IgD-negative memory B cell (primary cell): Measurements from ENCODE around the gene CRYBG1. TPM values are rescaled to one million over a fixed set of nuclear protein-coding genes. Genes with fewer than 3 reads are reported as not detected.
"Not testable (repeated sequence)": the region's sequence is repeated elsewhere in the genome, so short reads cannot be mapped to it uniquely, and the experiment has no call there.

Experiments
- H3K27ac Mint-ChIP-seq, 3 donors: one replicate each; pipeline ENCODE4 v1.8.0; 2020 to 2022; ENCODE audit warnings: mild to moderate bottlenecking in 3 of 3, mixed read lengths in 3 of 3, moderate library complexity in 1 of 3
- H3K27me3 Mint-ChIP-seq: one replicate; pipeline ENCODE4 v1.8.0; 2021; ENCODE audit warnings: mixed read lengths
- H3K36me3 Mint-ChIP-seq: one replicate; pipeline ENCODE4 v1.8.0; 2020; ENCODE audit warnings: mild to moderate bottlenecking, mixed read lengths
- H3K4me1 Mint-ChIP-seq, 3 donors: one replicate each; pipeline ENCODE4 v1.8.0; 2020 to 2022; ENCODE audit warnings: mixed read lengths in 3 of 3, mild to moderate bottlenecking in 1 of 3
- H3K4me3 Mint-ChIP-seq, 4 donors: one replicate each; pipeline ENCODE4 v1.8.0; 2020 to 2022; ENCODE audit warnings: mild to moderate bottlenecking in 4 of 4, mixed read lengths in 4 of 4, moderate library complexity in 3 of 4
- H3K9me3 Mint-ChIP-seq, 3 donors: one replicate each; pipeline ENCODE4 v1.8.0; 2020 to 2021; ENCODE audit warnings: mixed read lengths in 3 of 3, mild to moderate bottlenecking in 1 of 3
- polyA plus RNA-seq: library from polyadenylated mRNA; unstranded; fragments of 300-500 nt; fragmentation: Illumina TruSeq; gene quantifications from one replicate; pipeline ENCODE4 v1.2.3, GENCODE V29; 2021

CRYBG1 gene
- polyA plus RNA-seq, 1 donor from 2014 or later, result 18.1 TPM

DNA sequence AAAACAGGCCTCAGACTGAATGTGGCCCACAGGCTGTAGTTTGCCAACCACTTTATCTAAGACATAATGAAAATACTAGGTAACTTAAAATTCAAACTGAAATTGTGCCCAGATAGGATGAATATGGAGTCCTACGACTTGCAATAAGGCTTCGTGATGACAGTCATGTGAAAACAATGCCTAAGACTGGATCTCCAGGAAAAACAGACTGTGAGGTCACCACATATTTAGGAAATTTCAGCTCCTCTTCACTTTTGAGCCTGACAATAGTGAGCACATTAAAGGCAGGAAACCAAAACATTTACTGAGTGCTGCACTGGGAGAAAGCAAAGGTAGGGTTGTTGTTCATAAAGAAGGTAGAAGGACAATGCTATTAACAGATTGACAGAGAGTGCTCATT is 218.8 kb downstream of the CRYBG1 start:
- H3K4me3 Mint-ChIP-seq, result no peak overlapping the region
- H3K27me3 Mint-ChIP-seq, result no peaks in the 10 kb centered on the region
- no peaks in the 10 kb centered on the region for H3K4me1 Mint-ChIP-seq
- H3K27ac Mint-ChIP-seq, result no peak overlapping the region
- H3K36me3 Mint-ChIP-seq, result peaks cover 10% of the 10 kb centered on the region
- H3K9me3 Mint-ChIP-seq, result no peaks in the 10 kb centered on the region

- peaks cover 9% of the 10 kb centered on the region for H3K36me3 Mint-ChIP-seq
- H3K4me1 Mint-ChIP-seq, result peaks cover 0 to 7% (median 2%) of the 10 kb centered on the region in 3 donors
- no peaks in the 10 kb centered on the region for H3K27me3 Mint-ChIP-seq
- no peaks in the 10 kb centered on the region for H3K9me3 Mint-ChIP-seq
- H3K4me3 Mint-ChIP-seq, result no peak overlapping the region
- peak overlapping the region in 1 of 3 donors; percentile 69 for H3K27ac Mint-ChIP-seq
These were observed 221.0 kb downstream of the CRYBG1 start for GRCh38 chr6:106581468-106581867.

- Mint-ChIP-seq H3K4me3 (no peak overlapping the region), H3K4me1 (peaks cover 1 to 11% (median 4%) of the 10 kb centered on the region in 3 donors), H3K27me3 (no peaks in the 10 kb centered on the region), H3K36me3 (peaks cover 17% of the 10 kb centered on the region), H3K27ac (peak overlapping the region in 1 of 3 donors; percentile 60), H3K9me3 (no peaks in the 10 kb centered on the region)
These were observed 226.4 kb downstream of the CRYBG1 start for GRCh38 chr6:106586815-106587415.

DNA sequence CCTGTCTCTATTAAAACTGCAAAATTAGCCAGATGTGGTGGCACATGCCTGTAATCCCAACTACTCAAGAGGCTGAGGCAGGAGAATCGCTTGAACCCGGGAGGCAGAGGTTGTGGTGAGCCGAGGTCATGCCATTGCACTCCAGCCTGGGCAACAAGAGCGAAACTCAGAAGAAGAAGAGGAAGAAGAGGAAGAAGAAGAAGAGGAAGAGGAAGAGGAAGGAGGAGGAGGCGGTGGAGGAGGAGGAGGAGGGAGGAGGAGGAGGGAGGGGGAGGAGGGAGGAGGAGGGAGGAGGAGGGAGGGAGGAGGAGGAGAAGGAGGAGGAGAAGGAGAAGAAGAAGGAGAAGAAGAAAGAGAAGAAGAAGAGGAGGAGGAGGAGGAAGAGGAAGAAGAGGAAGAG is 228.4 kb downstream of the CRYBG1 start:
- H3K27ac Mint-ChIP-seq, H3K9me3 Mint-ChIP-seq, H3K27me3 Mint-ChIP-seq, H3K4me3 Mint-ChIP-seq: not testable (repeated sequence)
- peaks cover 1 to 11% (median 4%) of the 10 kb centered on the region in 3 donors for H3K4me1 Mint-ChIP-seq
- H3K36me3 Mint-ChIP-seq, result peaks cover 22% of the 10 kb centered on the region

- H3K27ac Mint-ChIP-seq, result no peak overlapping the region
- no peaks in the 10 kb centered on the region for H3K9me3 Mint-ChIP-seq
- H3K36me3 Mint-ChIP-seq, result peaks cover 22% of the 10 kb centered on the region
- peaks cover 1 to 5% (median 4%) of the 10 kb centered on the region in 3 donors for H3K4me1 Mint-ChIP-seq
- H3K4me3 Mint-ChIP-seq, result no peak overlapping the region
- H3K27me3 Mint-ChIP-seq, result no peaks in the 10 kb centered on the region
These were observed 230.8 kb downstream of the CRYBG1 start for GRCh38 chr6:106591111-106591825.

- H3K4me1 Mint-ChIP-seq, result peaks cover 0 to 3% (median 0%) of the 10 kb centered on the region in 3 donors
- H3K27me3 Mint-ChIP-seq, result no peaks in the 10 kb centered on the region
- no peak overlapping the region for H3K4me3 Mint-ChIP-seq
- no peaks in the 10 kb centered on the region for H3K9me3 Mint-ChIP-seq
- no peak overlapping the region for H3K27ac Mint-ChIP-seq
- peaks cover 17% of the 10 kb centered on the region for H3K36me3 Mint-ChIP-seq
These were observed 238.9 kb downstream of the CRYBG1 start for GRCh38 chr6:106599440-106599839.

GRCh38 chr6:106600329-106600728 is 239.8 kb downstream of the CRYBG1 start:
- Mint-ChIP-seq H3K4me3 (no peak overlapping the region), H3K27ac (no peak overlapping the region), H3K36me3 (peaks cover 19% of the 10 kb centered on the region), H3K9me3 (no peaks in the 10 kb centered on the region), H3K4me1 (peaks cover 0 to under 1% (median 0%) of the 10 kb centered on the region in 3 donors), H3K27me3 (no peaks in the 10 kb centered on the region)

DNA sequence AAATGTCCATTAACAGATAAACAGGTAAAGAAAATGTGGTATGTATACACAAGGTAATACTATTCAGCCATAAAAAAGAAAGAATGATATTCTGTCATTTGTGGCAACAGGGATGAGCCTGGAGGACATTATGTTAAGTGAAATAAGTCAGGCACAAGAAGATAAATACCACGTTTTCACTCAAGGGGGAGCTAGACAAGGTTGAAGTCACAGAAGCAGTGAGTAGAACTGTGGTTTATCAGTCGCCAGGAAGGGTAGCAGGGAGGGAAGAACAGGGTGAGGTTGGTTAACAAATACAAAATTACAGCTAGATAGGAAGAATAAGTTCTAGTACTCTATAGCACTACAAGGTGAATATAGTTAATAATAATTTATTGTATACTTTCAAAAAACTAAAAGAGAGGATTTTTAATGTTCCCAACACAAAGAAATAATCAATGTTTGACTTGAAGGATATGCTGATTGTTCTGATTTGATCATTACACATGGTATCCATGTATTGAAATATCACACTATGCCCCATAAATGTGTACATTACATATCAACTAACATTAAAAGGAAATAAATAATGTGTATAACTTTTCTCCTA is 247.7 kb downstream of the CRYBG1 start:
- Mint-ChIP-seq H3K36me3 (peaks cover 10% of the 10 kb centered on the region), H3K4me1 (peaks cover 16 to 30% (median 29%) of the 10 kb centered on the region in 3 donors), H3K9me3 (no peaks in the 10 kb centered on the region), H3K4me3 (no peak overlapping the region), H3K27ac (no peak overlapping the region), H3K27me3 (no peaks in the 10 kb centered on the region)

GRCh38 chr6:106609699-106610098 is 249.2 kb downstream of the CRYBG1 start:
- Mint-ChIP-seq H3K36me3 (peaks cover 11% of the 10 kb centered on the region), H3K27ac (peak overlapping the region in 1 of 3 donors; percentile 2), H3K9me3 (no peaks in the 10 kb centered on the region), H3K27me3 (no peaks in the 10 kb centered on the region), H3K4me3 (peak overlapping the region in 1 of 4 donors; percentile 65), H3K4me1 (peaks cover 25 to 45% (median 42%) of the 10 kb centered on the region in 3 donors)

- Mint-ChIP-seq H3K4me3 (no peak overlapping the region), H3K27ac (peak overlapping the region in 1 of 3 donors; percentile 55), H3K9me3 (no peaks in the 10 kb centered on the region), H3K4me1 (peaks cover 28 to 51% (median 47%) of the 10 kb centered on the region in 3 donors), H3K27me3 (no peaks in the 10 kb centered on the region), H3K36me3 (peaks cover 6% of the 10 kb centered on the region)
These were observed 250.5 kb downstream of the CRYBG1 start for GRCh38 chr6:106611030-106611429.

- Mint-ChIP-seq H3K27me3 (no peaks in the 10 kb centered on the region), H3K36me3 (peaks cover 8% of the 10 kb centered on the region), H3K27ac (peak overlapping the region in 1 of 3 donors; percentile 56), H3K4me1 (peaks cover 32 to 44% (median 44%) of the 10 kb centered on the region in 3 donors), H3K4me3 (peak overlapping the region in 1 of 4 donors; percentile 56), H3K9me3 (no peaks in the 10 kb centered on the region)
These were observed 252.3 kb downstream of the CRYBG1 start for GRCh38 chr6:106612671-106613416.

DNA sequence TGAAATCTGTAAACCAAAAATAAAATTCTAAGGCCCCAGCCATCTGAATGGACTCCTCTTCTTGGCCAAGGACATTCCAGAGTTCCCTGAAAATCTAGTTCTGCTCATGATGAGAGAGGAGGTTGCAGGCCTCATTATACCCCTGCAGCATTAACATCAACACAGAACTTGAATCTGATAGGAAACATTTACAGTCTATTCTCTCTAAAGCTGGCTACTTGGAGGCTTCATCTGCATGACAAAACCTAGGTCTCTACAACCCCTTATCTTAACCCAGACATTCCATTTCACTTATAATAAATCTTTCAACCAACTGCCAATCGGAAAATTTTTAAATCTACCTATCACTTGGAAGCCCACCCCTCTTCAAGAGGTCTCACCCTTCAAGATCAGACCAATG is 253.1 kb downstream of the CRYBG1 start:
- Mint-ChIP-seq H3K4me1 (peaks cover 29 to 43% (median 40%) of the 10 kb centered on the region in 3 donors), H3K9me3 (no peaks in the 10 kb centered on the region), H3K4me3 (peak overlapping the region in 1 of 4 donors; percentile 50), H3K27ac (no peak overlapping the region), H3K36me3 (peaks cover 13% of the 10 kb centered on the region), H3K27me3 (no peaks in the 10 kb centered on the region)

DNA sequence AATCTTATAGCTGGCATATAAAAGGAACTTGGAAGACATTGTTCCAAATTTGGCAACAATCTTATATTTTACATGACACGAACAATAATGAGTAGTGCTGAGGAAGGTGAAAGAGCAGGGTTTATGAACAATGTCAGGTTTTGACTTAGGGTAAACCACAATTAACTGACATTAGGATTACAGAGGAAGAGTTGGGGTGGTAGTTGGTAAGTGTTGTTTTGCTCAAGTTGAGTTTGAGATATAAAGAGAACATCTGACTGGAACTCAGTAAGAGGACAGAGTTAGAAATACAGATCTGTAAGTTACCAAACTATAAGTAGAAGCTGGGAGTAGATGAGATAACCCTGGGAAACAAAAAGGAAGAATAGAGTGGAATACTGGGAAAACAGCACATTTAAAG is 253.6 kb downstream of the CRYBG1 start:
- H3K27ac Mint-ChIP-seq, result peak overlapping the region in 2 of 3 donors; percentile 3 to 41
- H3K4me1 Mint-ChIP-seq, result peaks cover 27 to 40% (median 38%) of the 10 kb centered on the region in 3 donors
- peaks cover 13% of the 10 kb centered on the region for H3K36me3 Mint-ChIP-seq
- no peaks in the 10 kb centered on the region for H3K27me3 Mint-ChIP-seq
- peak overlapping the region in 2 of 4 donors; percentile 0 to 74 for H3K4me3 Mint-ChIP-seq
- no peaks in the 10 kb centered on the region for H3K9me3 Mint-ChIP-seq

DNA sequence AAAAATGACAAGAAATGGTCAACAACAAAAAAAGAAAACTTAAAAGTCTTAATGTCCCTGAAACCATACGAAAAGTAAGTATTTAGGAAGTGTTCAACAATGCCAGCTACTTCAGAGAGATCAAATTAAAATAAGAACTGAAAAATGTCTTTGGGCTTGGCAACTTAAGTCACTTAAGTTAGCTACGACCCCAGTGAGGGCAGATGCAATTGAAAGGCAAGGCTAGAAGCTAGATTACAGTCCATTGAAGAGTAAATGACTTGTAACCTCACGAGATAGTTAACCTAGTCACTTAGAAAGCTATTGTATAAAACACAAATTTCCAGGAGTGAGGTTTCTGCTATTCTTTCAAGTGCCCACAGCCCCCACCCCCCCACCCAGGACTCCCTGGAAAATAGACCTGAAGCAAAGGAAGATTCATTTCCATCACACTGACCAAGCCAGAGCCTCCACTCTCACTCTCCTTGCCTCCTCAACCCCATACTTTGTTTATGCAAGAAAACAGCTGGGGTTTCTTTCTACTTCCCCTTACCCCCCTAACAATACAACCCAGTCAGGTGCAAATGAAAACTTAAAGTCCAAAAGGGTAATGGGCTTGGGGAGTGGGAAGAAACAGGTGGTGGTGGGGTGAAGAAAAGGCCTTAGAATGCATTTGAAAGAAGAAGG is 254.2 kb downstream of the CRYBG1 start:
- Mint-ChIP-seq H3K27ac (peak overlapping the region; percentile 3 to 76 (median 41)), H3K9me3 (no peaks in the 10 kb centered on the region), H3K4me1 (peaks cover 24 to 36% (median 33%) of the 10 kb centered on the region in 3 donors), H3K4me3 (peak overlapping the region in 2 of 4 donors; percentile 3 to 74), H3K36me3 (peaks cover 13% of the 10 kb centered on the region), H3K27me3 (no peaks in the 10 kb centered on the region)
